HG02884 (cell line): ENCODE results near the gene GP1BB.

Source experiments
- ATAC-seq: cut with Tn5 transposase; IDR thresholded peaks from one replicate; pipeline ENCODE4 v1.9.1; 2021; ENCODE audit warnings: mild to moderate bottlenecking, moderate library complexity; ENCODE audit not compliant: unreplicated experiment

GP1BB gene

DNA sequence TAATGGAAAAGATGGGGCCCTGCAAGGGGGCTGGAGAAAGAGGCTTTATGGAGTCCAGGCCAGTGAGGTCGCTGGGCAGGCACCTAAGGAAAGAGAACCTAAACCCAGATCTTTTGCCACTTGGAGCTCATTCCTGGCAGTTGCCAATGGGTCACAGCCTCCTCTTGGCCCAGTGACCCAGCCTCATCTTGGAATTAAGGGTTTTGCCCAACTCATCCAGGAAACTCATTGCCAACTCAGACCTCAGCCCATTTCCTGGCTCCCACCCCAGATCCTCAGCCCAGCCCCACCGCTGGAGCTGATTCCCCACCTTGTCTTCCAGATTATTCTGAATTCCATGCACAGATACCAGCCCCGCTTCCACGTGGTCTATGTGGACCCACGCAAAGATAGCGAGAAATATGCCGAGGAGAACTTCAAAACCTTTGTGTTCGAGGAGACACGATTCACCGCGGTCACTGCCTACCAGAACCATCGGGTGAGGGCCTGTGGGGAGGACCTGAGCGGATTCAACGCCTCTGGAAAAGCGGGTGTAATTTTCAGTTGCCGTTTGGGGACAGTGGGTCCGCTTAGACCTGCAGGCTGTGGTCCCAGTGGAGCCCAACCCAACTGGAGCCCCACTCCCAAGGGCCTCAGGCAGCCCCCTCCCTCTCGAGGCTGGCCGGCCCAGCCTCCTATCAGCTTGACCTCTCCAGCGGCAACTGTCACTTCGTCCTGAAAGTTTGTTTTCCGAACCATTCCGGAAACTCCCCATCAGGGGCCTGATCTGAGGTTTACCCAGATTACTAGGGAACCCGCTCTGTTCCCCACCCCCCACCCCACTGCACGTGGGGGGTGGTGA is 41.5 kb downstream of the GP1BB start:
- ATAC-seq: no peak

DNA sequence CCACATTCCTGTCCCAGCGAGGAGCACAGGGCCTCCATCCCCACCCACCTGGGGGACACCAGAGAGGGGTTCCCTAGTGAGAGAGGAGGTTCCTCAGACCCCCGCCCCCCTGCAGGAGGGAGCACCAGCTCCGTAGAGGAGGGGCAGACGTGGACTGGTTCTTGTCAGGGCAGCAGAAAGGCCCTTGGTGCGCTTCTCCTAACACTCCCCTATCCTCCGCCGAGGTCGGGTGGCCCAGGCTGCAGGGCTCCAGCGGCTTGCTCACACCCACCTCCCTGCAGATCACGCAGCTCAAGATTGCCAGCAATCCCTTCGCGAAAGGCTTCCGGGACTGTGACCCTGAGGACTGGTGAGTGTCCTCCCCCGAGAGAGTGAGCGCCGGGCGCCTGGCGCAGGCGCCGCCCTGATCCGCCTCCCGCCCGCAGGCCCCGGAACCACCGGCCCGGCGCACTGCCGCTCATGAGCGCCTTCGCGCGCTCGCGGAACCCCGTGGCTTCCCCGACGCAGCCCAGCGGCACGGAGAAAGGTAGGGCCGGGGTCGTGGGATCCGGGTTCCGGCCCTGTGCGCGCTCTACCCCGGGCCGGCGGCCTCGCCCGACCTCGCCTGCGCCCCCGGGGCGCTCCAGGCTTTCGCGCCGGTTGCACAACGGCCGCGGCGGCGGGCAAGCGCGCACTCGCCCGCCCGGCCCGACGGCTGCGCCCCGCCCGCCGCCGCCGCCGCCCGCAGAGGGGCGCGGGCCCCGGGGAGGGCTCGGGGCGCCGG is 42.3 kb downstream of the GP1BB start:
- no peak for ATAC-seq

GRCh38 chr22:19766240-19766510 is 42.8 kb downstream of the GP1BB start:
- no peak for ATAC-seq

- ATAC-seq: no peak
These were observed 43.4 kb downstream of the GP1BB start for GRCh38 chr22:19766511-19767426.

- no peak for ATAC-seq
These were observed 44.3 kb downstream of the GP1BB start for GRCh38 chr22:19767427-19768341.

DNA sequence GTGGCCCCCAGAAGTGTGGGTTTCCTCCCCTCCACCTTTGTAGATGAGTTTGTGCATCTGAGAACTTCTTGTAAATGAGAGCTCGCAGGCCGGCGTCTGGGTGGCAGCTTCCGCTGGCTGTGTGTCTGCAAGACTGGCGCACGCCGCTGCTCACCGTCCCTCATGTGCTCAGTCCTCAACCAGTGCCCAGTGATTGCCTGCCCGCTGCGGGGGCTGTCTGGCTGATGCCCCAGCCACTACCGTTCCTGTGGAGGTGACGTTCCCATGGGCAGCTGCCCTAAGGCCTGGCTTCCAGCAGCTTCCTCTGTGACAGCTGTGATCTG is 46.0 kb downstream of the GP1BB start:
- no peak for ATAC-seq

GRCh38 chr22:19770349-19771220 is 47.2 kb downstream of the GP1BB start:
- no peak for ATAC-seq

DNA sequence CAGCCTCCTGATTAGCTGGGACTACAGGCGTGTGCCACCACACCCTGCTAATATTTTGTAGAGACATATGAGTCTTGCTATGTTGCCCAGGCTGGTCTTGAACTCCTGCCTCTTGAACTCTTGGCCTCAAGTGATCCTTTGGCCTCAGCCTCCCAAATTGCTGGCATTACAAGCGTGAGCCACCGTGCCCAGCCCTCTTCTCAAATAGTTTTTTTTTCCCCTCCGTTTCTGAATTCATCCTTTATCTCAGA is 49.0 kb downstream of the GP1BB start:
- no peak for ATAC-seq

DNA sequence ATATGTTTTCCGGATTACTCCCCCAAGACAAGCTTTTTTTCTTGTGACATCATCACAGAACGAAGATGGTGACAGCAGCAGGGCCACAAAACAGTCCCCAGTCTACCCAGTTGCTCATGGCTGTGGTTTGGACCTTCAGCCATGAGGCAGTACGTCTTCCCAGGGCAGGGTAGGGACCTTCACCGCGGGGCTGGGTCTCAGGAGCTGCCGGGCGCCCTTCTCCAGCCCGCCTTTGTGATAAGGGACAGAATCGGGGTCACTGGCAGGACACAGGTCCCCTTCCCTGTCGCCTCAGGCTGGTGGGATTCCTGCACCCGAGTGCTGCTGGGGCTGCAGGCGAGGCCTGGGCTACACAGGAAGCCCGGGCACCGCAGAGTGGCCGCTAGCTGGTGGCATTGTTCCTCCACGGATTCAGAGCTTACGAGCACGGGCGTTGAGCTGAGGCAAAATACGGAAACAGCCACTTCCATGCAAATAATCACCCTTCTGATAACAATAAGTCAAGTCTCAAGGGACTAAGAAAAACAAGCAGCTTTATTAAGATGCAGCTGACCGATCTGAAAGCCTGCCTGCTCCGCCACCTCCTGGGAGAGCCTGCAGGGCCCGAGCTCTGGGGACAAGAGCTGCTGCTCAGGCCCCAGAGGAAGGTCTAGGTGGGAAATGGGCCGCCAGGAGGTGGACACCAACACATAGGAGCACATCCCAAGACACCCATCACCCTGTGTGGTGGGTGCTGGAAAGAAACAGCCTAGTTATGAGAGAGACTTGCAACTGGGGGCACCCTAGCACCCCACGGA is 49.5 kb downstream of the GP1BB start:
- ATAC-seq: no peak

- ATAC-seq: no peak
These were observed 50.2 kb downstream of the GP1BB start for GRCh38 chr22:19773470-19774040.
